Measurements from ENCODE around the gene GLTP.

DNA sequence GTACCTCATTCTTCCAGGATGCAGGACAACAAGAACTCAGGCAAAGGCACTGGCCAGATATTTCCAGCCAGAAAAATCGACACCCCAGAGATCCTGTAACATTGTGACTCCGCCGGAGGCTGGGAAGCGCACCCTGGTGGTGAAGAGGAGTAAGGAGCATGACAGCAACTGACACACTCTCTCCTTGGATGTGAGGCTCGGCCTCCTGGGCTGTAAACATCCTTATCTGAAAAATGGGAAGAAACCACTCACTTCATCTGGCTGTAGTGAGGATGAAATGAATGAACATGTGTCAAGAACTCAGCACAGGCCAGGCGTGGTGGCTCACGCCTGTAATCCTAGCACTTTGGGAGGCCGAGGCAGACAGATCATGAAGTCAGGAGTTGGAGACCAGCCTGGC is 47.3 kb upstream of the GLTP start:
- TF ChIP-seq, protein P1, sequence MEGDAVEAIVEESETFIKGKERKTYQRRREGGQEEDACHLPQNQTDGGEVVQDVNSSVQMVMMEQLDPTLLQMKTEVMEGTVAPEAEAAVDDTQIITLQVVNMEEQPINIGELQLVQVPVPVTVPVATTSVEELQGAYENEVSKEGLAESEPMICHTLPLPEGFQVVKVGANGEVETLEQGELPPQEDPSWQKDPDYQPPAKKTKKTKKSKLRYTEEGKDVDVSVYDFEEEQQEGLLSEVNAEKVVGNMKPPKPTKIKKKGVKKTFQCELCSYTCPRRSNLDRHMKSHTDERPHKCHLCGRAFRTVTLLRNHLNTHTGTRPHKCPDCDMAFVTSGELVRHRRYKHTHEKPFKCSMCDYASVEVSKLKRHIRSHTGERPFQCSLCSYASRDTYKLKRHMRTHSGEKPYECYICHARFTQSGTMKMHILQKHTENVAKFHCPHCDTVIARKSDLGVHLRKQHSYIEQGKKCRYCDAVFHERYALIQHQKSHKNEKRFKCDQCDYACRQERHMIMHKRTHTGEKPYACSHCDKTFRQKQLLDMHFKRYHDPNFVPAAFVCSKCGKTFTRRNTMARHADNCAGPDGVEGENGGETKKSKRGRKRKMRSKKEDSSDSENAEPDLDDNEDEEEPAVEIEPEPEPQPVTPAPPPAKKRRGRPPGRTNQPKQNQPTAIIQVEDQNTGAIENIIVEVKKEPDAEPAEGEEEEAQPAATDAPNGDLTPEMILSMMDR (IDR thresholded peaks at IDR 0.05): peak in 1 of 4 experiments; percentile 21
- no peak for TF ChIP-seq POLR2A (IDR thresholded peaks at IDR 0.05)
